ENCODE results near the gene ACOT11. TPM values are rescaled to one million over a fixed set of nuclear protein-coding genes. Genes with fewer than 3 reads are reported as not detected.

Gene ACOT11
- total RNA-seq, 2 donors from 2014 or later, result 3.9 to 6.3 TPM

DNA sequence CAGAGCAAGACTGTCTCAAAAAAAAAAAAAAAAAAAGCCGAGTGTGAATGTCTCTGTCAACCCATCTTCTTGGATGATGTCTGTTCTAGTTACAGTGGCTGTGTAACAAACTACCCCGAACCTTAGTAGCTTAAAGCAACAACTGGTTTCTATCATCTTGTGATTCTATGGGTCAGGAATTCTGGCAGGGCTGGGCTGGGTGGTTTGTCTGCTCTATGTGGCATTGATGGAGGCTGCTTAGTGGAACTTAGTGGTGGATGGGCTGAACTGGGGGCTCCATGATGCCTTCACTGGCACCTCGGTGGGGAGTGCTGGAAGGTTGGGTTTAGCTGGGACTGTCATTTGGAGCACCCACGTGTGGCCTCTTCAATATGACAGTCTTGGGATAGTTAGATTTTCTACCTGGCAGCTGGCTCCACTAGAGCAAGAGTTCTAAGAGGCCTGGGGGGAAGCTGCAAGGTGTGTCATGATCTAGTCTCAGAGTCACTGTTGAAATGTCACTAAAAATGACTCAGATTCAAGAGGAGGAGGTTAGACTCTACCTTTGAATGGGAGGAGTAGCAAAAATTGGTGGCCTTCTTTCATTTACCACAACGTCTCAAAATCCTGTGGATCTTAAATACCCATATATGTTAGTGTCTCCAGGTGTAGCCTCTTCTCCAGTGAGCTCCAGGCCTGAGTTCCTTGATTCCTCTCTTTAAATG is 18.6 kb downstream of the ACOT11 start:
- H3K27ac ChIP-seq, result no peak overlapping the region
- no peak overlapping the region for H3K4me3 ChIP-seq
- TF ChIP-seq CTCF (IDR thresholded peaks at IDR 0.05) (no peak), POLR2A (IDR thresholded peaks at IDR 0.05) (no peak)
- 78 to 79% methylated on average over 5 of the region's 5 CpGs for WGBS, 2 donors
- H3K27me3 ChIP-seq, result no peaks in the 10 kb centered on the region
- intact Hi-C loops (cut with DNase I), result no loop called here
- no peaks in the 10 kb centered on the region for H3K36me3 ChIP-seq (replicated peaks in 1 of 2; ENCODE audit: insufficient read depth in 1 of 2, low read depth in 2 of 2)
- ATAC-seq (no peak), DNase-seq (no peak)
- no peaks in the 10 kb centered on the region for H3K9me3 ChIP-seq
- peaks cover 17% of the 10 kb centered on the region for H3K4me1 ChIP-seq

- WGBS, 2 donors, result 54 to 79% methylated on average over 5 of the region's 5 CpGs
- intact Hi-C loops (cut with DNase I), result no loop called here
- ATAC-seq (no peak), DNase-seq (peak in 1 of 4 donors; percentile 47)
- no peaks in the 10 kb centered on the region for H3K36me3 ChIP-seq (replicated peaks in 1 of 2; ENCODE audit: insufficient read depth in 1 of 2, low read depth in 2 of 2)
- peaks cover 17% of the 10 kb centered on the region for H3K4me1 ChIP-seq
- TF ChIP-seq CTCF (IDR thresholded peaks at IDR 0.05), result no peak
- no peak for TF ChIP-seq POLR2A (IDR thresholded peaks at IDR 0.05)
- H3K27ac ChIP-seq, result no peak overlapping the region
- no peaks in the 10 kb centered on the region for H3K27me3 ChIP-seq
- H3K9me3 ChIP-seq, result no peaks in the 10 kb centered on the region
- no peak overlapping the region for H3K4me3 ChIP-seq
Measured at GRCh38 chr1:54567961-54568360, 19.9 kb downstream of the ACOT11 start.

DNA sequence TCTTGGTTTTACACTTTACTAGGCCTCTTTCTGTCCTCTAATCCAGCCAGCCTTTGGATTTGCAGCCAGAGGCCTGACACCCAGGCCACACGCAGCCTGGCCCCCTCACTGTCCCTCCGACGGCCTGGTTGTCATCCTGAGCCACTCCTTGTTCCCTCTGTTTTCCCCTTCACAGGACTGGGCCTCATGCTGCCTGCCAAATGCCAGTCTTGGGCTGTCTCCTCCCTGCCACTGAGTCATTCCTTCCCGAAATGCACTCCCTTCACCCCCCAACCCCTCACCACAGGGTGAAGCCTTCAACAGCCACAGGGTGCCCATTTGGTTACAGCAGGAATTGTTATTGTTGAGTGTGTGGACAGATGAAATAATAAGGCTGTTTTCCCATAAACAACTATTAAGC is 21.3 kb downstream of the ACOT11 start:
- intact Hi-C loops (cut with DNase I), result no loop called here
- no peaks in the 10 kb centered on the region for H3K36me3 ChIP-seq (replicated peaks in 1 of 2; ENCODE audit: insufficient read depth in 1 of 2, low read depth in 2 of 2)
- WGBS, 2 donors, result 85 to 91% methylated on average over 4 of the region's 4 CpGs
- peaks cover 12% of the 10 kb centered on the region for H3K4me1 ChIP-seq
- H3K27ac ChIP-seq, result no peak overlapping the region
- no peak overlapping the region for H3K4me3 ChIP-seq
- no peak for TF ChIP-seq POLR2A (IDR thresholded peaks at IDR 0.05)
- no peak for TF ChIP-seq CTCF (IDR thresholded peaks at IDR 0.05)
- no peaks in the 10 kb centered on the region for H3K9me3 ChIP-seq
- no peak for DNase-seq
- no peak for ATAC-seq
- no peaks in the 10 kb centered on the region for H3K27me3 ChIP-seq

- H3K27ac ChIP-seq, result no peak overlapping the region
Measured at GRCh38 chr1:54570161-54570560, 22.1 kb downstream of the ACOT11 start.

More at GRCh38 chr1:54570161-54570560, 22.1 kb downstream of the ACOT11 start:
- TF ChIP-seq CTCF (IDR thresholded peaks at IDR 0.05), result no peak
- no peak for TF ChIP-seq POLR2A (IDR thresholded peaks at IDR 0.05)
- 88 to 92% methylated on average over 5 of the region's 5 CpGs for WGBS, 2 donors
- DNase-seq (no peak), ATAC-seq (no peak)
- no peak overlapping the region for H3K4me3 ChIP-seq
- no peaks in the 10 kb centered on the region for H3K36me3 ChIP-seq (replicated peaks in 1 of 2; ENCODE audit: insufficient read depth in 1 of 2, low read depth in 2 of 2)
- no peaks in the 10 kb centered on the region for H3K9me3 ChIP-seq
- intact Hi-C loops (cut with DNase I), result no loop called here
- H3K4me1 ChIP-seq, result peaks cover 3% of the 10 kb centered on the region
- H3K27me3 ChIP-seq, result no peaks in the 10 kb centered on the region
